KMS-11 (cell line): ENCODE results near the gene CTDSP1.

ENCODE experiments used
- H2AFZ ChIP-seq: fragments of 200-600 bp; sonication (generic); 2 replicates; pipeline ENCODE4 v1.6.1; 2016; ENCODE audit warnings: antibody characterized with exemption, mixed run types, low read depth
- H3K27ac ChIP-seq: fragments of 200-600 bp; sonication (generic); 2 replicates; pipeline ENCODE4 v1.6.1; 2016; ENCODE audit warnings: mild to moderate bottlenecking, mixed run types
- H3K27me3 ChIP-seq: fragments of 200-600 bp; sonication (generic); 2 replicates; pipeline ENCODE4 v1.6.1; 2017; ENCODE audit warnings: mild to moderate bottlenecking, low read depth, mixed run types, moderate library complexity; ENCODE audit not compliant: insufficient read depth
- H3K36me3 ChIP-seq: fragments of 200-600 bp; sonication (generic); 2 replicates; pipeline ENCODE4 v1.6.1; 2017; ENCODE audit warnings: mild to moderate bottlenecking, mixed run types; ENCODE audit not compliant: insufficient read depth
- H3K4me1 ChIP-seq: fragments of 200-600 bp; sonication (generic); 2 replicates; pipeline ENCODE4 v1.6.1; 2016; ENCODE audit warnings: mild to moderate bottlenecking, low read depth, mixed run types; ENCODE audit not compliant: poor library complexity, severe bottlenecking
- H3K4me2 ChIP-seq: fragments of 200-600 bp; sonication (generic); 2 replicates; pipeline ENCODE4 v1.7.0; 2016; ENCODE audit warnings: mild to moderate bottlenecking, mixed run types
- H3K4me3 ChIP-seq: fragments of 200-600 bp; sonication (generic); IDR thresholded peaks from 2 replicates; pipeline ENCODE4 v1.6.1; 2017; ENCODE audit warnings: low read depth, low read length, mixed read lengths; ENCODE audit not compliant: insufficient read depth
- H3K79me2 ChIP-seq: fragments of 200-600 bp; sonication (generic); 2 replicates; pipeline ENCODE4 v1.6.1; 2016; ENCODE audit warnings: low read depth, mixed run types; ENCODE audit not compliant: insufficient read depth
- H3K9ac ChIP-seq: fragments of 200-600 bp; sonication (generic); 2 replicates; pipeline ENCODE4 v1.6.1; 2016; ENCODE audit warnings: mild to moderate bottlenecking, mixed run types
- H4K20me1 ChIP-seq: fragments of 200-600 bp; sonication (generic); 2 replicates; pipeline ENCODE4 v1.6.1; 2016; ENCODE audit warnings: mild to moderate bottlenecking, mixed run types; ENCODE audit not compliant: insufficient read depth
- TF ChIP-seq, protein P1 (sequence below): fragments of 200-600 bp; sonication (generic); conservative IDR thresholded peaks from 2 replicates; pipeline ENCODE4 v1.6.1; 2017; ENCODE audit warnings: low read depth, mild to moderate bottlenecking, antibody characterized with exemption, low read length, moderate library complexity, mixed read lengths

CTDSP1 gene

DNA sequence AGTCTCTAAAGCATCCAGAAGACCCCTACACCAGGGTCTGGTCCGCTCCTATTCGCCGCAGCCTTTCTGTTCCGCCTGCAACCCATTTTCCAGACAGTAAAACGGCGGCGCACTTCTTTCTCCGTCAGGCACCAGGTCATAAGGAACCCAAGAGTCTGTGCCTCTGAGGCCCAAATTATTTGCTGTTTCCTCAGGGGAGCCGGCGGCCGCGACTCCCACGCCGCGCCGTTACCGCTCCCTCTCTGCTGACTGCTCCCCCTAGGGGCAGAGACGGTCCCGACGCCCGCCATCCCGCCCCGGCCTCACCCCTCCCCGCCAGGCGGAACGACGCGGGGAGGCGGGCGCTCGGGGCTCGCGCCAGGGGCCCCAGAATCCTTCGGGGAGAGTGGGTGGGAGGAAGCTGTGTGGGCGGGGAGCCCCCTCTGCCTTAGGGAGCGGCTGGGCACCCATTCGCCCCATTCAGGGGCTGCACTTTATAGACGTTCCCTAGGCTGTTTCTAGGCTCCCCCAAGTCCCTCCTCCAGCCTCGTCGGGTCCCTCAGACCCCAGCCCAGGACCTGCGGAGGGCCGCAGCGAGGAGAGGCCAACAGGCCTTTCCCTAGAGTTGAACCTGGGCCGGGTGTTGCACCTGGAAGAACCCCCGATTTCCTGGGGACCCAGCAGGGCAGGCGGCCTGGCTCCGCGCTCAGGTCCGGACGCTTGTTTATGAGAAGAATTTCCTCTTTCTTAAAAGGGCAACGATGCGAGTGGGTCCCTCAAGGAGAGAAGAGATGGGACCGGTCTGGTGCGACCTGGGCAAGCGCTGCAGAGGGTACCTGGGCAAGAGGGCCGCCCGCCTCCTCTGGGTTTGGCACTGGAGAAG lies 3.6 kb upstream of the CTDSP1 start:
- Histone ChIP-seq H2AFZ (peak overlapping the region; percentile 96), H3K79me2 (0 out of 2 replicates have a peak, but pooled peaks cover 4% of the 10 kb centered on the region), H3K4me3 (peak overlapping the region; percentile 84), H3K27ac (peak overlapping the region; percentile 80), H3K27me3 (no peaks in the 10 kb centered on the region), H3K36me3 (no peaks in the 10 kb centered on the region), H4K20me1 (no peaks in the 10 kb centered on the region), H3K4me1 (peaks cover 18% of the 10 kb centered on the region), H3K9ac (peak overlapping the region; percentile 85), H3K4me2 (peak overlapping the region; percentile 93)
- TF ChIP-seq, protein P1, sequence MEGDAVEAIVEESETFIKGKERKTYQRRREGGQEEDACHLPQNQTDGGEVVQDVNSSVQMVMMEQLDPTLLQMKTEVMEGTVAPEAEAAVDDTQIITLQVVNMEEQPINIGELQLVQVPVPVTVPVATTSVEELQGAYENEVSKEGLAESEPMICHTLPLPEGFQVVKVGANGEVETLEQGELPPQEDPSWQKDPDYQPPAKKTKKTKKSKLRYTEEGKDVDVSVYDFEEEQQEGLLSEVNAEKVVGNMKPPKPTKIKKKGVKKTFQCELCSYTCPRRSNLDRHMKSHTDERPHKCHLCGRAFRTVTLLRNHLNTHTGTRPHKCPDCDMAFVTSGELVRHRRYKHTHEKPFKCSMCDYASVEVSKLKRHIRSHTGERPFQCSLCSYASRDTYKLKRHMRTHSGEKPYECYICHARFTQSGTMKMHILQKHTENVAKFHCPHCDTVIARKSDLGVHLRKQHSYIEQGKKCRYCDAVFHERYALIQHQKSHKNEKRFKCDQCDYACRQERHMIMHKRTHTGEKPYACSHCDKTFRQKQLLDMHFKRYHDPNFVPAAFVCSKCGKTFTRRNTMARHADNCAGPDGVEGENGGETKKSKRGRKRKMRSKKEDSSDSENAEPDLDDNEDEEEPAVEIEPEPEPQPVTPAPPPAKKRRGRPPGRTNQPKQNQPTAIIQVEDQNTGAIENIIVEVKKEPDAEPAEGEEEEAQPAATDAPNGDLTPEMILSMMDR, result peak; percentile 78

DNA sequence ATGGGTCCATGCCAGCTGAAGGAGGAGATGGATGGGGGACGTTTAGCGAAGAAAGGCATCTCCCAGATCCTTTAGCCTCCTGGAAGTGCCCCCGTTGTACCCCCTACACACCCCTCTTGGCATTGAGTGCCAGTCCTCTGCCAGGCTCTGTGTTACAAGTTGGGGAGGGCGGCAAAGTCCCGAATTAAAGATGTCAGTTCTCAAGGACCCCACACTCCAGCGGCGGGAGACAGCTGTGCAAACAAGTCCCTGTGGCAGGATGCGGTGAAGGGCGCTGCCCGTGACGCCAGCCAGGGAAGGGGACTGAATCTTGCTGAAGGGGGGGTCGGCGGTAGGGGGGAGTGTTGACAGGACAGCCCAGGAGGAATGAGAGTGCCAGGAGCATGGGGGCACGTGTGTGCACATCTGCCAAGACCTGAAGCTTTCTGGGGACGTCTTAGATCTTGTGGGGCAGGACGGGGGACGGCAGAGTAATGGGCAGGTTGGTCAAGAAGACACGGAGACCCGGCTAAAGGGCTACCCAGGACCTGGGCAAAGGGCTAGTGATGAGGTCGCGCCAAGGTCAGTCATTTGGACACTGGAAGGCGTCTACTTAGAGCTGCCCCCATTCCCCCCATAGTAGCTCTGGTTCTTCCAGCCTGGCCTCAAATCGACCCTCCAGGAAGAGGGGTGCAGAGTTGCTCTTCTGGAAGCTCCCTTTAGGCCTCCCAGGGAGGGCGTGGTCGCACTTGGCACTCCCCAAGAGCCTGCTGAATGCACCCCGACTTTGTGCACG lies 2.8 kb upstream of the CTDSP1 start:
- no peaks in the 10 kb centered on the region for H3K27me3 ChIP-seq
- H3K79me2 ChIP-seq, result peaks cover 12% of the 10 kb centered on the region; the same call in 1 of the 2 replicates
- H3K9ac ChIP-seq, result peak overlapping the region; percentile 85
- H3K4me2 ChIP-seq, result peak overlapping the region; percentile 93
- peak overlapping the region; percentile 96 for H2AFZ ChIP-seq
- H3K4me3 ChIP-seq, result peak overlapping the region; percentile 84
- H4K20me1 ChIP-seq, result no peaks in the 10 kb centered on the region
- H3K27ac ChIP-seq, result peak overlapping the region; percentile 80
- H3K36me3 ChIP-seq, result no peaks in the 10 kb centered on the region
- peaks cover 18% of the 10 kb centered on the region for H3K4me1 ChIP-seq
- TF ChIP-seq, protein P1, result no peak

DNA sequence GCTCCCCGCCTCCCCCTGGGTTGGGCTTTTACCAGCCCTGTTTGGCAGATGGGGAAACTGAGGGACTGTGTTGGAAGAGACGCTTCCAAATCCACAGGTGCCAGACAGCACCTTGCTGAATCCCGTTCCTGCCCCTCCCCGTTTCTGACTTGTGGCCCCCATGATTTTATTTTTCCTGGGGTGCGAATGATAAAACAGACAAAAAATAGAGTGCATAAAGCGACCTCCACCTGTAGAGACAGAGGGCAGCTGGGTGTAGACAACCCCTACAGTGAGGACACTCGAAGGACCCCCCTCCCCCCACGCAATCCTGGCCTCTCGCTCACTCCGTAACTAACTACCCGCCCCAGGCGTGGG lies 2.2 kb upstream of the CTDSP1 start:
- Histone ChIP-seq H3K4me1 (peaks cover 18% of the 10 kb centered on the region), H3K4me3 (no peak overlapping the region), H3K4me2 (peak overlapping the region; percentile 93), H4K20me1 (no peaks in the 10 kb centered on the region), H3K27me3 (no peaks in the 10 kb centered on the region), H3K9ac (peak overlapping the region; percentile 85; the same call in 1 of the 2 replicates), H3K27ac (no peak overlapping the region), H3K36me3 (no peaks in the 10 kb centered on the region), H2AFZ (peak overlapping the region; percentile 96; the same call in 1 of the 2 replicates), H3K79me2 (peaks cover 17% of the 10 kb centered on the region; the same call in 1 of the 2 replicates)
- TF ChIP-seq, protein P1, result no peak

DNA sequence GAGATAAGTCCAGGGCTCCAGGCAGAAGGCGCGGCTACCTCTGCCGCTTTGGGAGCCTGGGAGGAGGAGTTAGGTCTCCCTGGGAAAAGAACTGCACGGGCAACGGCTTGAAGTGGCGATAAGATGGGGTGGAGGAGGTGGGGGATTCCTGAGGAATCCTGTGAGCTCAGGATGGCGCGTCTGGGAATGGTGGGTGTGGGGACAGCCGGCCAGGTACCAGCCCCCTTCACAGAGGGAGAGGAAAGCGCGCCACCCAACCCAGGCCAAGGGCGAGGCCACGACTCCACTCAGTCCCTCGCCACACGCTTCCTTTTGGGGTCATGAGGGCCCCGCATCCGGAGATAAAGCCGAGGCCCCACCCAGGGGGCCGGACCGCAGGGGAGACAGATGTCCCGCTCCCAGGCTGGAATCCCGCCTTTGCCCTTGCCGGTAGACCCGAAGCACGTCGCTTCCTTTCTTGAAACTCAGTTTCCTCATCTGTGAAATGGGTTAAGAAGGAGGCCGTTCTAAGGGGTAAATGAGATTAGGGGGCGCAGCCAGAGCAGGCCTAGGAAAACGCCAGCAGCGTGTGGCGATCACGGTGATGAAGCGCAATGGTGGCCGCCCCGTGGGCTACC lies 1.7 kb upstream of the CTDSP1 start:
- H3K27ac ChIP-seq, result no peak overlapping the region
- H3K27me3 ChIP-seq, result no peaks in the 10 kb centered on the region
- H3K4me3 ChIP-seq, result no peak overlapping the region
- H3K4me2 ChIP-seq, result peak overlapping the region; percentile 93; the same call in 1 of the 2 replicates
- no peaks in the 10 kb centered on the region for H3K36me3 ChIP-seq
- H3K79me2 ChIP-seq, result peaks cover 17% of the 10 kb centered on the region; the same call in 1 of the 2 replicates
- peaks cover 18% of the 10 kb centered on the region for H3K4me1 ChIP-seq
- no peak overlapping the region for H3K9ac ChIP-seq
- no peaks in the 10 kb centered on the region for H4K20me1 ChIP-seq
- H2AFZ ChIP-seq, result no peak overlapping the region
- TF ChIP-seq, protein P1, result no peak
